ENCODE data around the gene NEGR1.

Gene NEGR1

DNA sequence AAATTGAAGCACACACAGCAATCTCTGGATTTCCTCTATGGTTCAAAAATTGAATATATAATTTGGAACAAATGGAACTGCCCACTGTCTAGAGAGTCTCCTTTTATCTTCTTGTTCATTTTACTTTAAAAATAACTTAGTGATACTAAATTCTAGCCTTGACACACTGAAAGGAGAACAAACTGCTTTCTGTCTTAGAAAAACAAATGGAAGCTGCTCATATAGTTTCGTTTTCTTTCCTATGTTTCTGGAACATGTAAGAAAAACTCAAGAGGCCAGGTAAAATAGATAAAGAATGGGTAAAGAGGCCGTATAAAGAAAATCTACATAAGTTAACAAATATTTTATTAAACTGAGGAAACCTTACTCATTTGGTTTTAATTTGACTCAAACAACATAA is 332.7 kb downstream of the NEGR1 start:
- TF ChIP-seq, protein P1, sequence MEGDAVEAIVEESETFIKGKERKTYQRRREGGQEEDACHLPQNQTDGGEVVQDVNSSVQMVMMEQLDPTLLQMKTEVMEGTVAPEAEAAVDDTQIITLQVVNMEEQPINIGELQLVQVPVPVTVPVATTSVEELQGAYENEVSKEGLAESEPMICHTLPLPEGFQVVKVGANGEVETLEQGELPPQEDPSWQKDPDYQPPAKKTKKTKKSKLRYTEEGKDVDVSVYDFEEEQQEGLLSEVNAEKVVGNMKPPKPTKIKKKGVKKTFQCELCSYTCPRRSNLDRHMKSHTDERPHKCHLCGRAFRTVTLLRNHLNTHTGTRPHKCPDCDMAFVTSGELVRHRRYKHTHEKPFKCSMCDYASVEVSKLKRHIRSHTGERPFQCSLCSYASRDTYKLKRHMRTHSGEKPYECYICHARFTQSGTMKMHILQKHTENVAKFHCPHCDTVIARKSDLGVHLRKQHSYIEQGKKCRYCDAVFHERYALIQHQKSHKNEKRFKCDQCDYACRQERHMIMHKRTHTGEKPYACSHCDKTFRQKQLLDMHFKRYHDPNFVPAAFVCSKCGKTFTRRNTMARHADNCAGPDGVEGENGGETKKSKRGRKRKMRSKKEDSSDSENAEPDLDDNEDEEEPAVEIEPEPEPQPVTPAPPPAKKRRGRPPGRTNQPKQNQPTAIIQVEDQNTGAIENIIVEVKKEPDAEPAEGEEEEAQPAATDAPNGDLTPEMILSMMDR (IDR thresholded peaks at IDR 0.05; ENCODE audit: insufficient read depth, low read depth, low read length, missing control alignments), result no peak
- H3K4me3 ChIP-seq (ENCODE audit: low read length), result no peak overlapping the region
- DNase-seq (ENCODE audit: low read depth), result no peak

DNA sequence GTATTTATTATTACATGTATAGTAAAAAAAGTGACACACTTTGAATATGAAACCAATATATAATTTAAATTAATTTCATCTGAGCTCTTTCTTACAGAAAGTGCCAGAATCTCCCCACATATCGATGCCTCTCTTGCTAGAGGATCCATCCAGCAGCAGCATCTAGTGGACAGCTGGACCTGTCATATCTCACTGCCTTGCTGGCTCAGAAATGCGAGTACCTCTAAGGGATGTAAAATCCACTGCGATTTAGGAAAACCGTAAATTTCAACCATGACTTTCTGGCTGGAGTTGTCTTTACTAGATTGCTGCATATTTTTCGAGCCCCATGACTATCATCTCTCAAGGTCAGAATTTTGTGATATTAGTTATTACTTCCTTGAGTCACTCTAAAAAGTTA is 333.8 kb downstream of the NEGR1 start:
- TF ChIP-seq, protein P1 (IDR thresholded peaks at IDR 0.05; ENCODE audit: insufficient read depth, low read depth, low read length, missing control alignments), result no peak
- no peak overlapping the region for H3K4me3 ChIP-seq (ENCODE audit: low read length)
- DNase-seq (ENCODE audit: low read depth), result no peak

DNA sequence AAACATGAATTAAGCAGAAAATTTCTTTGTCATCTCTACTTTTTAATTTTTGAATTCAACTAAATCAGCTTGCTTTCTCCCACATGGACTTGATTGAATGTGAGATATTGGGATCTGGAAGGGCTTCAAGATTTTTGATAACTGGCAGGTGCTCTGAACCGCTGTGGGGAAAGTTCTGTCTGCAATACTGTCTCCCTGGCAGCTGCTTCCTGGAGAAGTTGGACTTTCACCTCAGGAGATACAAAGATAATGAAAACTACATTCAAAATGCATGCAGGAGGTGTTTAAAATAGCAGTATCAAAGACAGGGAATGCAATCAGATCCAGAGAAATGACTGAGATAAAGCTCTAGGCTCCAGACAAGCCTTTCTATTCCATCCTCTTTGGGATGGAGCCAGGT is 338.3 kb downstream of the NEGR1 start:
- H3K4me3 ChIP-seq (ENCODE audit: low read length), result no peak overlapping the region
- TF ChIP-seq, protein P1 (IDR thresholded peaks at IDR 0.05; ENCODE audit: insufficient read depth, low read depth, low read length, missing control alignments), result no peak
- no peak for DNase-seq (ENCODE audit: low read depth)

DNA sequence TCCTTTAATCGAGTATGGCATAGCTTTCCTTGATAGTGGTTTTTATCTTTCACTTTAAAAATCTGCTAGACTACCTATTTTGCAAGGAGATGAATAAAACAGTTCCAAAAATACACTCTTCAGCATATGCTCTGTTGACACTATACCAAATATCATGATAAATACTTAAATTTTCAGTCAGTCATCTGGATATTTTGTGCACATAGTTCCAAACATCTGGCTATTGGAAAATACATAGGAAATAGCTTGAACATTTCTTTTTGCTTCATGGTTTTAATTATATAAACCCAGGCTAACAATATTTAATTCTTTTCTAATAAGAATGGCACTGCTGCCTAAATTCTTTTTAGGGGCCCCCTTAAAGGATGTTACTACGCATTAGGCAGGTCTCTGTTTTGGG is 342.1 kb downstream of the NEGR1 start:
- DNase-seq (ENCODE audit: low read depth), result no peak
- TF ChIP-seq, protein P1 (IDR thresholded peaks at IDR 0.05; ENCODE audit: insufficient read depth, low read depth, low read length, missing control alignments), result no peak
- H3K4me3 ChIP-seq (ENCODE audit: low read length), result no peak overlapping the region

DNA sequence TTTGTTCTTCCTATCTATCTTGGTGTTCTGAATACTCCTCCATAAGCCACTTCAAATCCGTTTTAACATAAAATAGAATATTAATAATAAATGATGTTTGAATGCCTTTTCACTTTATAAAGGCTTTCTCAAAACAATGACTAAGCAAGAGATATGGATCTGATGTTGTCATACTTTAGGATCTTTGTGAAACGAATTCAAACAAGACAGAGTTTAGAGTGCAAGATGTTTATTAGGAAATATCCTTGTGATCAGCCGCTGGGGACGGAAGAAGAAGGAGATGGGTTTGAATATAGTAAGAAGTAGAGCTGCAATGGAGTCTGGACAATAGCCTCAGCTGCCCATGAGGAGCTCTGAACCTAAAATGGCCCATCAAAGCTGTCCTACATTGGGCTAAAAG is 351.8 kb downstream of the NEGR1 start:
- no peak for DNase-seq (ENCODE audit: low read depth)
- H3K4me3 ChIP-seq (ENCODE audit: low read length), result no peak overlapping the region
- TF ChIP-seq, protein P1 (IDR thresholded peaks at IDR 0.05; ENCODE audit: insufficient read depth, low read depth, low read length, missing control alignments), result no peak

DNA sequence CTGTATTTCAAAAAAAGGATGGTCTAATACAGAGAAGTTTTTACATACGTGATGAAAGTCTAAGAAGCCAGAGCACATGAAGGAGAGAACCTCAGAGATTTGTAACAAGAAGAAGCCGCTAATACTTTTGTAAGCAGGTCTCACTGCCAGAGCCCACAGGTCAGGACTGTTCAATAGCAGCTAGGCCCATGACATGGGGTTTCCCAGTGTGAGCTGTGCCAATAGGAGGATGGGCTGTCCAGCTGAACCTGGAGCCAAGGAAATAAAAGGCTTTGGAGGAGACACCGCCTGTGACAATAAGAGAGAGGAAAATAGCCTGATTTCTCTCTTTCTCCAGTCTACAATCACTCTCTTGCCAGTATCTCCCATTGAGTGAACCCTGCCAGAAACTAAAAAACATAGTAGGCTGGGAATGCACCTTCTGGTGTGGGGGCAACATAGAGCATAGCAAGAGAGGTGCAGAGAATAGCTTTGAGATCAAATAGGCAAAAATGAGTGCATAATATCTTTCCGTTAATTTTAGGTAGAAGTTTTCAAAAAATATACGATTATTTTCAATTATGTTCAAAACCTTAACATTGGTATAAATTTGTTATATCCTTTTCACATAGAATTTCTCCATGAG is 360.3 kb downstream of the NEGR1 start:
- TF ChIP-seq, protein P1 (IDR thresholded peaks at IDR 0.05; ENCODE audit: insufficient read depth, low read depth, low read length, missing control alignments), result peak; percentile 7
- no peak for DNase-seq (ENCODE audit: low read depth)

DNA sequence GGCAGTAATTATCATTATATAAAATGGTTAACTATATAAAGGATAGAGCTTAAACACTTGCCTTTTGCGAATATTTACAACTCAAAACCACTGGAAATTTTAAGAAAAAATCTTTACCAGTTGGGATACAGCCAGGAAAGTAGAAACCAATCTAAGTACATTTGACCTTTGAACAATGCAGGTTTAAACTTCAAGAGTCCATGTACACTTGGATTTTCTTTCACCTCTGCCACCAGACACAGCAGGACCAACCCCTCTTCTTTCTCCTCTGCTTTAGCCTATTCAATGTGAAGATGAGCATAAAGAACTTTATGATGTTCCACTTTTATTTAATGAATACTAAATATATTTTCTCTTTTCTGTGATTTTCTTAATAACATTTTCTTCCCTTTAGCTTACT is 361.1 kb downstream of the NEGR1 start:
- no peak for DNase-seq (ENCODE audit: low read depth)
- H3K4me3 ChIP-seq (ENCODE audit: low read length), result no peak overlapping the region
- TF ChIP-seq, protein P1 (IDR thresholded peaks at IDR 0.05; ENCODE audit: insufficient read depth, low read depth, low read length, missing control alignments), result no peak

More for the DNA sequence above, 360.3 kb downstream of the NEGR1 start:
- no peak overlapping the region for H3K4me3 ChIP-seq (ENCODE audit: low read length)
